ENCODE results near the gene GPRC5D.

GPRC5D gene

DNA sequence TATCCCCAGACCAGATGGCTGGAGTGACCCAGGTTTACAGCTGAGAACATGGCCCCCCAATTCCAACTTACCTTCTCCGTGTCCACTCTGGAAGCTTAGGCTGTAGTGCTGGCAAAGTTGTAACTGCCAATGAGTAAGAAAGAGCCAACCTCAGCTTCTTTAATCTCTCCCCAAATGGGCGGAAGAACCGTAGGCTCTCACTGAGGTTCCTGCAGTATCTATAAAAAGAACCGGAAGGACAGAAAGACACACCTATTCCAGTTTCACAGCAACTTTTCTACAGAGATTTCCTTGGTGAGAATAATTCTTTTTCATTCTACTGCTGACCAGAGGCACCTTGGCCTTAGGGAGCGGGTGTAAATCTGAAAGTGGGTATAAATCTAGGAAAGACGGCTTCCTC is at the start of gene GPRC5D:
GPRC5D (minus strand) TSS at position 135 of the 400 bp plus-strand sequence. CDS start 1,786 bp downstream, outside the sequence.
- no peak for DNase-seq

DNA sequence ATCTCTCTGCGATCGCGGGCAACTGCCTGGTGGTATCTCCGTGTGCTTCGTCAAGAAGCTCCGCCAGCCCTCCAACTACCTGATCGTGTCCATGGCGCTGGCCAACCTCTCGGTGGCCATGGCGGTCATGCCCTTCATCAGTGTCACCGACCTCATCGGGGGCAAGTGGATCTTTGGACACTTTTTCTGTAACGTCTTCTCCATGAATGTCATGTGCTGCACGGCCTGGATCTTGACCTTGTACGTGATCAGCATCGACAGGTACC is 49.7 kb upstream of the GPRC5D start:
- no peak for DNase-seq

DNA sequence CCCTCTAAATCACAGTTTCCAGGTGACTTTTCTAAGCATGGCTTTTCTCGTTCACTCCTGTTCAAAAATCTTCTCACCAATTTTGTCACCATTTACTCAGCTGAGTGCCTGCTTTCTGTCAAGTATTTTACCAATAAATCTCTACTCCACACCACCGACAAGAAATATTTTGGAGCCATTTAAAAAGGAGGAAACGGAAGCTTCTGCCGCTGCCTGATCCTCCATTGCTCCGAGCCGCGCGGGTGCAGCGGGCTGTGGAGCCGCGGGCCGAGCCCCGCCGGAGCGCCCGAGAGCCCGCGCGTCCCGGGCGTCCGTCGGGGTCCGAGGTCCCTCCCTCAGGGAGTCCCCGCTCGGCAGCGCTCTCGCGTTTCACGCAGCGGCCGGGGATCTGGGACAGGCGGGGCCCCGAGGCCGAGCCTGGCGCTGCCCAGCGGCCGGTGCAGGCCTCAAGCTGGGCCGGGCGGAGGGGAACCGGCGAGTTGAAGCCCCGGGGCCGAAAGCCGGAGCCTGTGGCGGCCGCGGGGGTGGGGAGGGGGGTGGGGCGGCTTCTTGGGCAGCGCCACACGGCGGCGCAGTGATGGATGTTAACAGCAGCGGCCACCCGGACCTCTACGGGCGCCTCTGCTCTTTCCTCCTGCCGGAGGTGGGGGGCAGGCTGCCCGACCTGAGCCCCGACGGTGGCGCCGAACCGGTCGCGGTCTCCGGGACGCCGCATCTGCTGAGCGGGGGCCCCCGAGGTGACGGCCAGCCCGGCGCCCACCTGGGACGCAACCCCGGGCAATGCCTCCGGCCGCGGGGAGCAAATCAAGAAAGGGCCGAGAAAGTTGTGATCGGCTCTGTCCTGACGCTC is 49.2 kb upstream of the GPRC5D start:
- peak; percentile 6 to 13 for DNase-seq

DNA sequence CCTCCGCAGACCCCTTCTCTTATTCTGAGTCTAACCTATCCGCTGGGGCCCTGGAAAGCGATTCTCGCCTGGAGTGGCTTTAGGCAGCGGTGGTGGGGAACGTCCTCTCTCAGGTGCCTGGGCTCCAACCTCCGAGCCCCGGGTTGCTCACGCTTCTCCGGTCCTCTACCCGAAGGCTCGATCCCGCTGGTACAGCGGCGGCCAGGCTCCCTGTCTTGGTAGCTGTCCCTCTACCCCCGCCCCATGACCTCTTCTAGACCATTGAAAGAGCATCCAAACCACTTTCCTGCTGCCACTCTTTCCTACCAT is 48.6 kb upstream of the GPRC5D start:
- DNase-seq: no peak

DNA sequence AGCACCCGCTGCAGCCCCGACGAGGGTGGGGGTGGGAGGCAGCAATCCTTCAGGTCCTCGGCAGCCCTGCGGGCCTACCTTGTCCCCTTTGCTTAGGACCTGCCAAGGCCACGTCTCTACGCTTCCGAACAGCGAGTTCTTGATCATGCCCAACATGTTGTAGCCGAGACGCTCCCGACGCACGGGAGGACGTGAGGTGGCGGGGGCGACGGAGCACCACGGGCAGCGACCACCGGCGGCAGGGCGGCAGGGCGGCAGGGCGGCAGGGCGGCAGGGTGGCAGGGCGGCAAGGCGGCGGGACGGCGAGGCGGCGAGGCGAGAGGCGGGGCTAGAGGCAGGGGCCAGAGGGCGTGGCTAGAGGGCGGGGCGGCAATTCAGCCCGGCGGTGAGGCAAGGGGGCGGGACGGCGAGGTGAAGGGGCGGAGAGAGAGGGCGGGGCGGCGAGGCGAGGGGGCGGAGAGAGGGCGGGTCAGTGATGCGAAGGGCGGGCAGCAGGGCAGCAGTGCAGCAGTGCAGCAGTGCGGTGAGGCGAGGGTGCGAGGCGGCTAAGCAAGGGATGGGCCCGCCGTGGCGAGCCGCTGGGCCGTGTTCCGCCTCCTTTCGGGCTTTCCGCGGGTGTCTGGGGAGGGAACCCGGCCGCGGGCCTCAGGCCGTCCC is 48.1 kb upstream of the GPRC5D start, which contains the start of gene HEBP1:
HEBP1 (minus strand) TSS at position 307 of the 657 bp plus-strand sequence; CDS start at position 156, 151 bp downstream.
- DNase-seq: peak; percentile 42 to 46

DNA sequence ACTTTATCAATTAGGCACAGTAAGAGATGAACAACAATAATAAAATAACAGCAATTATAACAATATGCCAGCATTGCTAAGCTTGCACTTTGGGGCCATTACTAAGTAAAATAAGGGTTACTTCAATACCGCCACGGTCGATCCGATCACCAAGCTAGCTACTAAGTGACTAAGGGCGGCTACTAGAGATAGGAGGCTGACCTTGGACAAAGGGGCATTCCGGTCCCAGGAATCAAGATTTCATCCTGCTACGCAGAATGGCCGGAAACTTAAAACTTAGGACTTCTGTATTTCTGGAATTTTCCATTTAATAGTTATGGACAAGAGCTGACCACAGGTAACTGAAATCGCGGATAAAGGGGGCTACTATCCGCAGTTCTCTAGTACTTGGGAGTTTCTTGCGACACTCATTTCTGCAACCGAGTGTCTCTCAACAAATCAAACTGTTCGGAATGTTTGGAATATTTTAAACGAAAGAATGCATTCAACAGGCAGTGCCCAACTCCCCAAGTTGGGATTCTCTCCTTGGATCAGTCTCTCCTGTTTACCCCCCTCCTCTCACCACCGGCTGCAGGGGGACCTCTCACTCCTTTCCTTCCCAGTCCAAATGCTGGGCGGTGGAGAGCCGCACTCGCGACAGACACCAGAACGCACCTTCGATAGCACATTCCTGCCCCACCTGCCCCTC is 47.4 kb upstream of the GPRC5D start:
- DNase-seq: no peak

DNA sequence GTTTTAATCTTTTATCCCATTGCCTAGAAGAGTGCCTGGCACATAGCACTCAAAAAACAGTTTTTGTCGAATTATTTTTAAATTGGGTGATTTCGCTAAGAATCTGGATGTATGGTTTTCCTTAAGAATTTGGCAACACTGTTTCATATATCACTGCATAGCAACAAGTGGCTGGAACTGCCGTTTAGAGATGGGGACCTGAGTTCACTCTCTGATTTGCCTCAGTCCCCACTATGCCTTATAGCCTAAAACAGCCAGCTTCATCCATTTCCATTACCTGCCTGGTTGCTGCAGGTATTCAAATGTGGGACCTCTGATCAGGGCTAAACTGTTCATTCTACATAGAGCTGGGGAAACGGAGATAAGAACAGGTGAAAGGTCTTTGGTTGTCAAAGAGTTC is 46.3 kb upstream of the GPRC5D start:
- DNase-seq: no peak

DNA sequence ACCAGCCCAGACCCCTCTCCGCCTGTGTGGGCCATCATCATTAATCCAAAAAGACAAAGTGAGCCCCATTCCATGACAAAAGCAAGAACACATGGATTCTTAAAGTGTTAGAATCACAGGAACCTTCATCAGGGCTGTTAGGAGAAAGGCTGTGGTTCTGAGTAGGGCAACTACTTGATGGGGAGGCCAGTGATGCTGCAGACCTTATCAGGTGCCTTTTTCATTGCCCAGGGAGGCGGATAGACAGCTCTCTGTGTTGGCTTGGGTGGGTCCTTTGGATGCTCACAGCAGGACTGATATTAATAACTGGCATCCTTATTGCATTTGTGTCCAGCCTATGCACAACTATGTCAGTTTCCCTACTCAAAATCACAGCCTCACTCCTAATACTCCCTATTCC is 45.8 kb upstream of the GPRC5D start:
- DNase-seq: no peak

DNA sequence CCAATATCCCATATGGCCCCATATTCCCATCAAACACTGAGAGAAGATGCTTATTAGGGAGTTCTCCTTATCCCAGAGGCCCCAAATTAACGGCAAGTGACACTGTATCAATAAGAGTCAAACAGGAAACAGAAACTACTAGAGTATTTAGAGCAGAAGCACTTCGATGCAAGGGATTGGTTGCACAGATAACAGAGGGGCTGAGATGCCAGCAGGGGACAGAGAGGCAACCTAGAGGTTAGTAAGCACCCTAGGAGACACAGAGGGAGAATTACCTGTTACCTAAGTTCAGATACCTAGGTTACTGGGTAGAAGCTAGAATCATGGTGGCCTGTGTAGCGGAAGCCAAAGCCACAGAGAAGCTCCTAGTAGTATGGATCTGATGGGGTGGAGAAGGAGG is 45.2 kb upstream of the GPRC5D start:
- DNase-seq: no peak

DNA sequence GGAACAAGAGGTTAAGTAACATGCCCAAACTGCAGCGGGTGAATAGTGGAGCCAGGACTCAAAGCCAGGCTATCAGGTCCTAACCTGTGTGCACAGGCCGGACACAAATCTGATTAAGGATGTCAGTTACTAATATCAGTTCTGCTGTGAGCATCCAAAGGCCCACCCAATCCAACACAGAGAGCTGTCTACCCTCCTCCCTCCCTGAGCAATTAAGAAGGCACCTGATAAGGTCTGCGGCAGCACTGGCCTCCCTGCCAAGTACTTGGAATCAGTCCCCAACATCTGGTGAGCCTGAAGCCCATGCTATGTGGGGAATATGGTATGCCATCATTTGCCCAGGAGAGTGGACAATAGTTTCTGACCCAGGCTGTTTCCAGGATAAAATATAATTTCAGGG is 44.2 kb upstream of the GPRC5D start:
- DNase-seq: no peak

DNA sequence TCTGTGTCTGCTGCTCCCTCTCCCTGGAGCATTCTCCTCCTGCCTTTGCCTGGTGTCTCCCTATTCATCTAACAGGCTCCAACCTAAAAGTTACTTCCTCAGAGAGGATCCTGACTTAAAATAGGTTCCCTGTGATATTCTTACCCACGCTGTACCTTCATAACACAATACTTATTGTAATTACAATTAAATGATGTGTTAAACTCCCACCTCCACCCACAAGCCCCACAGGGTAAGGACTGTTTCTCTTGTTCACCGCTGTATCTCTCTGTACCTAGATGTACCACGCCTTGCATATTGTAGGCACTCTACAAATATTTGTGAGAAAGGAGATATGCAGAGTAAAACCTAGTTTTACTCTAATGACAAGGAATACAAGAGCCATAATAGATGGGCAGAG is 43.1 kb upstream of the GPRC5D start:
- no peak for DNase-seq

DNA sequence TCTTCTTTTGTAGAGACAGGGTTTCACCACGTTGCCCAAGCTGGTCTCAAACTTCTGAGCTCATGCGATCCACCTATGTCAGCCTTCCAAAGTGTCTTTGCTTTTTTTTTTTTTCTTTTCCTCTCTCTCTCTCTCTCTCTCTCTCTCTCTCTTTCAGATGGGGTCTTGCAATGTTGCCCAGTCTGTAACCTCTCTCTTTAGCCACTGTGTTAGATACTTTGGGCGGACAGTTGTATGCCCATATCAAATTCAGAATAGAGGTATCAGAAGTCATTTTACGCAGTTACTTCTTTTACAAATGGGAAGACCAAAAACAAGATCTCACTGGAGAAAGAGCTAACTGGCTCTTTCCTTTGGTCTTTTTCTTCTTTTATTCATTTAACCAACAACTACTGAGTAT is 41.4 kb upstream of the GPRC5D start:
- no peak for DNase-seq

DNA sequence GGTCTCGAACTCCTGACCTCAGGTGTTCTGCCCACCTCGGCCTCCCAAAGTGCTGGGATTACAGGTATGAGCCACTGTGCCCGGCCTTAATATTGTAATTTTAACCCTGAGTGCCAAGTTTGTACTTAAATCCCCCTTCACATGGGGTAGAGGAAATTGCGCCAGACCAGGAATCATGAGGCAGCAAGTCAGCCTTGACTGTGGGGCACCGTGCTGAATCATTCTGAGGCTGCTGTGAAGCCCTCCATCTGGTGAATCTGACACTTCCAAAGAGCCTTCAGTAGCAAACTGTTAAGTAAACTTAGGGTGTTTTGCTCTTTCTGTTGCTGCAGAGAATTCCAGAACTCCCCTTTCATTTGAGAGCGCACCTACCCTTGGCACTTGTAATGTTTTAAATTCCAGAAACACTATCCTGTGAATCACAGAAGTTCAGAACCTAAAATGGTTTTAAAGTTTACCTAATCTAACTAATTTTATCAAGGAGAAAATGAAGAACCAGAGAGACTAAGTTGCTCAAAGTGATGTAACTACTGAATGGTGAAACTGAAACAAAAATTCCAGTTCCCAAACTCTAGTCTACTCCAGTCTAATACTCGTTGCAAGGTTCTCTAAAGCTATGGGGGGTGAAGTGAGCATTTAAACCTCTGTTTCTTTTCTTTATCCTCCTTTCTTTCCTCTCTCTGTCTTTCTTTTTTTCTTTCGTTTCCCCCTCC is 40.6 kb upstream of the GPRC5D start:
- DNase-seq: peak; percentile 1 to 8

DNA sequence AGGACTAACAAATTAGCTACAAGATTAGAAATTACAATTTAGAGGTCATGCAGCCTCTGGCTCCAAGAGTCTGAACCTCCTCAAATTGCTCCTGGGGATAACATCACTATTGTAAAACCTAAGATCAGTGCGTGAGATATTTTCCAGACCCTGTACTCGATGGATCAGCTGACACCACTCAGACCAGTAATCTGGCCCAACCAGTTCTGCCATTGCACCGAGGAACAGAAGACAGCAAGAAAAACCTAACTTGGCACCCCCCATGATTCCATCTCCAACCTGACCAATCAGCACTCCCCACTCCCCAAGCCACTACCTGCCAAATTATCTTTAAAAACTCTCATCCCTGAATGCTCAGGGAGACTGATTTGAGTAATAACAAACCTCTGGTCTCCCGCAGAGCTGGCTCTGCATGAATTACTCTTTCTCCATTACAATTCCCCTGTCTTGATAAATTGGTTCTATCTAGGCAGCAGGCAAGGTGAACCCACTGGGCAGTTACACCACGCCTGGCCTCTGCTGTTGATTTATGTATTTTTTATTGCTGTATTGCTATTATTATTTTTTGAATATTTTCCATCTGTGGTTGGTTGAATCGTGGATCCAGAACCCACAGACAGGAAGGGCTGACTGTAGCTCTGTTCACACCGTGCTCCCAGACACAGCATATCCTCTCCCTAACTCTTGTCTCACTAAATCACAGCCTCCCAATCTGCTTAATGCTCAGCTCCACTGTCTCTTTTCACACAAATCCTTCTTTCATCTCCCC is 38.9 kb upstream of the GPRC5D start:
- DNase-seq: no peak

DNA sequence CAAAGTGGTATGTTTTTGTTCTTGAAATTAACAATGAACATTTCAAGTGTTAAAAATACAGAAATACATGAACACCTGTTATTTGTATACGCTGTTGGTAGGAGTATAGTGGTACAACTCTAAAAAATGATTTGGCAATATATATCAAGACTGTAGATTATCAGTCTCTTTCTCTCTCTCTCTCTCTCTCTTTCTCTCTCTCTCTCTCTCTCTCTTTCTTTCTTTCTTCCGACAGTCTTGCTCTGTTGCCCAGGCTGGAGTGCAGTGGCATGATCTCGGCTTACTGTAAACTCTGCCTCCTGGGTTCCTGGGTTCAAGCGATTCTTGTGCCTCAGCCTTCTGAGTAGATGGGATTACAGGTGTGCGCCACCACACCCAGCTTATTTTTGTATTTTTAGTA is 35.5 kb upstream of the GPRC5D start:
- DNase-seq: no peak

DNA sequence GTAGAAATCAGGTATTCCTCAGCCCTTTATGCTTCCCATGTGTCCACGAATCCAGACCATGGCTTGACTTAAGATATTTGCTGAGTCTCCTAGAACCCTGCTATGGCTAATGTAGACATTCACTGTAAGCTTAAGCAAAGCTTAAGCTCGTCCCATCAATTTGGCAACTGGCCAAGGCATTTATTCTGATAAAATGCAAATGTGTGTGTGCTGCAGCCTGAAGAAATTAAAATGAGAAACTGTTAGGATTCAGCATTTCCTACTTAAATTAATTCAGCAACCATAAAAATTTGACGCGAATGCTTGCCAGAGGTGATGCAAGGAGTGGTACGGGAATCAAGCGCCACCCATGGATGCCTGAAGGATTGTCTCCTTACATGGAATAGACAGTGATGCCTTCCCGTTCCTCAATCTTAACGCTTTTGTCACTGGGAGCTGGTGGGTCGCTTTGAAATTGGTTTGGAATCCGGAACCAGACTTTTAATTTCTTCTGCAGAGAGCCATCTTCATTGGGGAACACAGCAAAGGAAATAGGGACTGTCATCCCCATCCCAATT is 34.9 kb upstream of the GPRC5D start:
- no peak for DNase-seq

DNA sequence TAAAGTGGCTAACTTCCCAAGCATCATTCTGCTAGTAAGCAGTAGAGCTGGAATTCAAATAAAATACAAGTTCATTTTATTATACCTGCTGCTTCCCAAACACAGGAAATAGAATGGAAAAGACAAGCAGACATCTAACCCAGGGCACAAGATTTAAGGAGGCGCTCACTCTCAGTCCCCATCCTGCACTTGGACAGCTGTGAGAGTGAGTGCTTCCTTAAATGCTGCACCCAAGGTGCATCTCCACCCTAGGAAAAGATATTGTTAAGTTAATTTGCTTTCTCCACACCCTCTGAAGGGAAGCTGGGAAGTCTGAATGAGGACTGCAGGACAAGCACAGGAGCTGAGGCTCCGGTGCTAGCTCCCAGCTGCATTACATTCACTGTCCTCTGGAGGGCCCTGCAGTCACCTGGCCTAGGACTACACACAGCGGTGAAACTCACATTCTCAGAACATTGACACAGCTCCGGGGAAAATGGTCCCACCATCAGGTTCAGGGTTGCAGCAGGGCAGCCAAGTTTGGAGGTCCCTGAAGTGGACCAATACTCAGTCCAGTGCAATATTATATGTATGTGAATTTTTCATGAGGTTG is 33.9 kb upstream of the GPRC5D start:
- DNase-seq: peak; percentile 10 to 29

DNA sequence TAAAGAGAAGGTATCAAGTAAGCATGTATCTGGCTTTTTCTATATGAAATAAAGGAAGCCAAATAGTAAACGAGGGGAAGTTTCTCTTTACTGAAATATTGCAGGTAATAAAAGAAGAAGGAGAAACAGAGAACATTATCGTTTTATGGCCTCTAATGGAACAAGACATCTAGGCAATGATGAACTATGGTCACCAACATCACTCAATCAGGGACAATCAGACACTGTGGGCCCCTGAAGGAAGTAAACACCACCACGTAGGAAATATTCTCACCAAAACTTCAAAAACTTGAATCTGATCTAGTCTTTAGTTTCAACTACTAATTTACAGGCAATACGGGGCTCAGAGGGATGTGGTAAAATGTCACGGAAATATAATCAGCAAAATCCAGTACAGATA is 32.2 kb upstream of the GPRC5D start:
- no peak for DNase-seq

DNA sequence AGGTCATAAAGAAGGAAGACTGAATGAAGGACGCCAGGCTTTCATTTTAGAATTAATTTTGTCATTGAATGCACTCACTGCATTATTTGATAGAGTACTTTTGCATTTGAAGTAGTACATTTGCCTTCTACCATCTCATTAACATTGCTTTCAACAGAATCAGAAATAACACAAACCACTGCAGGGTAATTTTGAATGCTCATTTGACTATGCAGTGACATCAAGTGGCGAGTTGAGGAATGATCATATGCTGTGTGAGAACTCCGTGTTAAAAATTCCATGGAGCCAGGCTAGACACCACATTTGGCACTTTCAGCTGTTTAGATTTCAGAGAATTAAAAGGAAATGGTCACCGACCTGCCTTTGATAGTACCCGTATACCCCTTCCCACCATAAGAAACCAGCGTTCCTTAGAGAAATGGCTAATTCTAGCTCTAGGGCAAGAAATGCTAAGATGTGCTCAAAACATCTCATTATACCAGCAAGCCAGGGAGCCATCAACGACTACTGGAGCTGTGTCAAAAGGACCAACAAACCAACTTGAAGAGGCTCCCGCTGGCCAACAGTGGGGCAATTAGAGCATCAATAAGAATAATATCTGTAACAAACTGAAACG is 31.6 kb upstream of the GPRC5D start:
- peak; percentile 28 to 38 for DNase-seq

DNA sequence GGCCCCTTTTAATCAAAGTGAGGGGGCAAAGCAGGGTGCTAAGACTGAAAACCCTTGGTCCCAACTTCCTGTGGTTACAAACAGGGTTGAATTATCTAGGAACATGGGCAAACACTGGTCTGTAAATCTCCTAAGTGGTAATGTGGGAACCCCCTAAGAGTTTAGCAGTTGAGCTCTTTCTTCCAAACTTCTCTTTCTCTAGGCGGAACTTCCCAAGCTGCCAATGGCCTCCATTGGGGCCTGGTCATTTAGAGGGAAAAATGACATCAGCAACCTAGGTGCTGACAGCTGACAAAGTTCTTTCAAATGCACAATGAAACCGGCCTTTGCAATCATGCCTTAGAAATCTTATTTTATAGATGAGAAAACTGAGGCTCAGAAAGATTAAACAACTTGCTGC is 30.4 kb upstream of the GPRC5D start:
- no peak for DNase-seq

DNA sequence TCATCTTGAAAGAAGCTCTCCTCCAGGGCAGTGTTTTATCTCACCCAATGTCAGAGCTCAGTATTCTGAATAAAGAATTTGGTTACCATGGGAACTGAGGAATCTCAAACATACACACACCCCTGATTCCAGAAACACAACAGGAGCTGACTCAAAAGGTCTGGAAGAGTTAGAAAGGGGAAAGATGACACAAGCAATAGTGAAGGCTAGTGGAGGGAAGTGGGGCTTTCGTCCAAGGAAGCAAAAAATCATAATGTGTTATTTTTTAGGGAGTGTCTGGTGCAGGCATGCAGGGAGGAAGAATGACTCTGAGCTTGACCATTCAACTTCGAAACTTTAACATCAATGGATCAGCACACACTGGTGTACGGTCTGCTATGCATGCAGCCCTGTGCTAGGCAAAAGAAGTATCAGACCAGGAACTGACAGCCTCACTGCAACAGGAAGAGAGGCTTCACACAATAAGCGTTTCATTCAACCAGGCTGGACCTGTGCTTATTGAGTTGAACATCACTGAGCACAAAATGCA is 27.8 kb upstream of the GPRC5D start:
- no peak for DNase-seq
